HG02571 (cell line): ENCODE data around the gene SPIN2A.
"Not testable (repeated sequence)": the region's sequence is repeated elsewhere in the genome, so short reads cannot be mapped to it uniquely, and the experiment has no call there.

Experiments
- ATAC-seq: cut with Tn5 transposase; IDR thresholded peaks from one replicate; pipeline ENCODE4 v1.9.1; 2021; ENCODE audit warnings: mild to moderate bottlenecking, moderate library complexity; ENCODE audit not compliant: unreplicated experiment

Gene SPIN2A

DNA sequence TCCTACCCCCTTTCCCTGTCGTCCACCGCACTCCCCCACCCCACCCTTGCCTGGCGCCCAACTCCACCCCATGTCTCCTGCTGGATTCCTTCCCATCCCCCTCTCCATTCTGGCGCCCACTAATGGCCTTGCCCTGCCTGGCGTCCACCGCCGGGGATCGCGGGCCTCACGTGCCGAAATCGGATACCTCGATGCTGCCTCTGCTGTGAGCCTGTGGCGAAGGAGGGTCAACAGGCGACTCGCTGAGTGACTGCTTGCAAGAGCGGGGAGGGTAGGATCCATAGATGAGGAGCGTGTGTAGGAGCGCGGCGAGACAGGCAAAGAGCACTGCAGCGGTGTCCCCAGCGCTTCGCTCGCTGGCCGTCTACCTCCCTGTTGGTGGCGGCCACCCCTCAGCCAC, at the start of gene SPIN2A:
SPIN2A (minus strand) TSS at position 325 of the 400 bp plus-strand sequence. CDS start 800 bp downstream, outside the sequence.
- ATAC-seq = not testable (repeated sequence)

DNA sequence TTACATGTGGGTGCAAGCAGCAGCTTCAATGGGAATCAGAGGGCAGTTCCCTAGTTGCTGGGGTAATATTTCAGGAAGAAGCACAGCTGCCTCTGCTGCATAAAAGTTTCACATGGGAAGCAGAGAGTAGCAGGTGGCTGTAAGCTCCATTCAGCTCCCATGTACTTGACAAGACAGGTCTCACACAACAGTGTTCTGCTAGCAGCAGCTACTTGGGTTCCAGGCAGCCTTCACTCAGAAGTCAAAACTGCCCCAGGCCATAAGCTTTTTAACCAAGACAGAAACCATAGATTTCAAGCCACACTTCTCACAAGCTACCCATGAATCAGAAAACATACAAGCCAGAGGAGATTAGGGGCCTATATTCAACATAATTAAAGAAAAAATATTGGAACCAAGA, 41.4 kb upstream of the SPIN2A start:
- ATAC-seq = no peak

GRCh38 chrX:57177070-57177469, 39.9 kb upstream of the SPIN2A start:
- ATAC-seq = no peak

GRCh38 chrX:57172544-57172943, 35.3 kb upstream of the SPIN2A start:
- no peak for ATAC-seq

- no peak for ATAC-seq
These were observed 19.3 kb upstream of the SPIN2A start for GRCh38 chrX:57156397-57157049.

DNA sequence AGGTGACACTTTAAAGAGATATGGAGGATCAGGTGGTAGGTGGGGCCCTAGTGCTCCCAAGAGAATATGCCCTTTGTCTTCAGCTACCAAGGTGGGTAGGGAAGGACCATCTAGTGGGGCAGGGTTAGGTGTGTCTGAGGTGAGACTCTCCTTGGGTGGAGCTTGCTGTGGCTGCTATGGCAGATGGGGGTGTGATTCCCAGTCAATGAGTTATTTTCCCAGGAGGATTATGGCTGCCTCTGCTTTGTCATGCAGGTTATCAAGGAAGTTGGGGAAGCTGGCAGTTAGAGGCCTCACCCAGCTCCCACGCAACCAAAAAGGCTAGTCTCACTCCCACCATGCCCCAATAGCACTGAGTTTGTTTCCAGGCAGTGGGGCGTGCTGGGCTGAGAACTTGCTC, 18.0 kb upstream of the SPIN2A start:
- no peak for ATAC-seq

DNA sequence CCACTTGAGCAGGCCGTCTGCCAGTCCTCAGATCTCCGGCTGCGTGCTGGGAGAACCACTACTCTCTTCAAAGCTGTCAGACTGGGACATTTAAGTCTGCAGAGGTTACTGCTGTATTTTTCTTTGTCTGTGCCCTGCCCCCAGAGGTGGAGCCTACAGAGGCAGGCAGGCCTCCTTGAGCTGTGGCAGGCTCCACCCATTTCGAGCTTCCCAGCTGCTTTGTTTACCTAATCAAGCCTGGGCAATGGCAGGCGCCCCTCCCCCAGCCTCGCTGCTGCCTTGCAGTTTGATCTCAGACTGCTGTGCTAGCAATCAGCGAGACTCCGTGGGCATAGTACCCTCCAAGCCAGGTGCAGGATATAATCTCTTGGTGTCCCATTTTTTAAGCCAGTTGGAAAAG, 15.0 kb upstream of the SPIN2A start:
- not testable (repeated sequence) for ATAC-seq

- no peak for ATAC-seq
These were observed 1.5 kb upstream of the SPIN2A start for GRCh38 chrX:57138674-57139073.

DNA sequence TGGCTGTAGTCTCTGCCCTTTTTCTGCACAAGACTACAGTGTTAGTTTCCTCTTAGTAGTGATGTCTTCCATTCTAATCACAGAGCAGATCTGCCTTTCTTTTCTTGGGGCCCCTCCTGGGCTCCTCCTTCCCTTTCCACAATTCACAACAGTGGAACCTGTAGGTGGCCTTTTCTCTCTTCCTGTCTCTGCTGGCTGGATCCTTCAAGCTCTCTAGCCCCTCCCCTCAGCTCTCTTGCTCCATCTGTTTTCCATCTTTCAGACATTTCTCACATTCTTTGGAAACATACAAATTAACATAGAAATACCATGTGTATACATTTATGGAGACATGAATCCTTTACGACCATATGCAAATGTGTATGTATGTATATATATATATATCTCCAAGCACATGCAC, 304 bp upstream of the SPIN2A start:
- ATAC-seq = no peak

GRCh38 chrX:57136589-57136988, 608 bp downstream of the SPIN2A start:
- not testable (repeated sequence) for ATAC-seq

- ATAC-seq = no peak
These were observed 1.9 kb downstream of the SPIN2A start for GRCh38 chrX:57135287-57135686.

- ATAC-seq = no peak
These were observed 2.5 kb downstream of the SPIN2A start for GRCh38 chrX:57134702-57135101.

- ATAC-seq = no peak
These were observed 3.5 kb downstream of the SPIN2A start for GRCh38 chrX:57133706-57134105.

DNA sequence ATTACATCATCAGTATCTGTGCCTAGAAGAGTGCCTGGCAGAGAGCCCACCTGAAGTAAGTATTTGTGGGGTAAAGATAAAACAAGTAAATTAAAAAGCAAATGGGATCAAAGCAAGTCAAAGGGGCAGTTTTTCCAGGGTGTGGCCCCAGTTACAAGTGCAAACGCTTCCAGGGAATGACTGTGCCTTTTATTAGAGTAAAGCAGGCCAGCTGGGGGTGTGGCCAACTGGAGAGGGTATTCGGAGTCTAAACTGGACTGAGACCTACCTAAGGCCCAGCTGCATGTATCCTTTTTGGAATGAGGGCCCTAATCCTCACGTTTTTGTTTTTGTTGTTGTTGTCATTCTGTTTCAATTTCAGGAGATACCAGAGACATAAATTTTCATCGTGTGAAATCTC, 3.9 kb downstream of the SPIN2A start:
- ATAC-seq = not testable (repeated sequence)

DNA sequence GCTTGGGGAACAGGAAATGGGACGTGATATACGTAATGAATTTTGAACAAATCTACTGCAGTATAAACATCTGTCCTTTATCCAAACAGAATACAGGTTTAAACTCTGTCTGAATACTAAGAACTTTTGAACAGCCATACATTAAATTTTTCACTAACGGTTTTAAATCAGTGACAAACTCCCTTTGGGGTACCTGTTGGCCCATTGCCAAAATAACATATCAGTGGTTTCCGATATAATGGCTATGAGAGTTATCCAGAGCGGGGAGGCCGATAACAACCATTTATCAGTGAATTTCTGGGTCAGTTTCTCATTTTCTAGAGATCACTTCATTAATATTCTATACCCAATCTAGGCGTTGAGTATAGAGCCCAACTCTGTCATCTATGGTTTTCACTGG, 5.2 kb downstream of the SPIN2A start:
- no peak for ATAC-seq

GRCh38 chrX:57121816-57122215, 15.4 kb downstream of the SPIN2A start:
- no peak for ATAC-seq

- peak; percentile 99 for ATAC-seq
These were observed 15.9 kb downstream of the SPIN2A start, which contains the start of gene SPIN2B for GRCh38 chrX:57121162-57121755. Gene SPIN2B (minus strand): TSS chrX:57121548.

DNA sequence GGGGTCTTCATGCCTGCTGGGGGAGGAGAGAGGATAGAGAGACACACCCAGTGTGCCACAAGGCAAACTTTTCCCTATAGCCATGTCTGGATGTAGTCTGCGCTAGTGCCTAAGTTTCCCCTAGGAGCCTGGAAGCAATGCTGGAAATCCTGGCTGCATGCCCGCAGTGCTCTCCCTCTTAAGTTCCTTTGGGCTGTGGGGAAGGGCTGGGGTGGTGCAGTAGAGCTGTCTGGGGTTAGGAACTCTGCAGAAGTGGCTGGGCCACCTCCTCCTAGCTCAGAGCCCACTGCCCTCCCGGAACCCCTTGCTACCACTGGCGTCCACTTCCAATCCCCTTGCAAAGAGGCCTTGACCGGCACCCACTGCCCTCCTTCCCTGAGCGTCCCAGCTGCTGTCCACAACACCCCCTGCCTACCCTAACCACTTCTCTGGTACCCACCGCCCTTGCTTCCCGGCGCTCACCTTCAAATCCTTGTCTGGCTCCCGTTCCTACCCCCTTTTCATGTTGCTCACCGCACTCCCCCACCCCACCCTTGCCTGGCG, 16.5 kb downstream of the SPIN2A start:
- ATAC-seq = not testable (repeated sequence)

DNA sequence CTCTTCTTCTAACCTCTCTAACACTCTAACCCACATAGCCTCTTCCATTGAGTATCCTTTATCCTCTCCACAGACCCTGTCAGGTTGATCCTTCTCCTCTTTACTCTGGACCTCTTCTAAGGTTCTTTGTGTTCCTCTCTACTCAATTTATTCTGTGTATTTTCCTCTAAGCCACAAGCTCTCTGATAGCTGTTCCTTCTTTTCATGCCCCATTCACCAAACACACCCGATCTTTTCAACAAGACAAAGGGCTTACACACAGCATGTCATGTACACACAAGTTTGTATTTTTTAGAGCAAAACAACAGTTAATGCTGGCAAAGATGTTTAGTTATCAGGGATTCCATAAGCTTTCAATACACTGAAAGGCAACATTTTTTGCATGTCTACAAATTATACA, 17.8 kb downstream of the SPIN2A start:
- ATAC-seq = no peak

DNA sequence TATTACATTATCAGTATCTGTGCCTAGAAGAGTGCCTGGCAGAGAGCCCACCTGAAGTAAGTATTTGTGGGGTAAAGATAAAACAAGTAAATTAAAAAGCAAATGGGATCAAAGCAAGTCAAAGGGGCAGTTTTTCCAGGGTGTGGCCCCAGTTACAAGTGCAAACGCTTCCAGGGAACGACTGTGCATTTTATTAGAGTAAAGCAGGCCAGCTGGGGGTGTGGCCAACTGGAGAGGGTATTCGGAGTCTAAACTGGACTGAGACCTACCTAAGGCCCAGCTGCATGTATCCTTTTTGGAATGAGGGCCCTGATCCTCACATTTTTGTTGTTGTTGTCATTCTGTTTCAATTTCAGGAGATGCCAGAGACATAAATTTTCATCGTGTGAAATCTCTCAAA, 19.6 kb downstream of the SPIN2A start:
- ATAC-seq = not testable (repeated sequence)

DNA sequence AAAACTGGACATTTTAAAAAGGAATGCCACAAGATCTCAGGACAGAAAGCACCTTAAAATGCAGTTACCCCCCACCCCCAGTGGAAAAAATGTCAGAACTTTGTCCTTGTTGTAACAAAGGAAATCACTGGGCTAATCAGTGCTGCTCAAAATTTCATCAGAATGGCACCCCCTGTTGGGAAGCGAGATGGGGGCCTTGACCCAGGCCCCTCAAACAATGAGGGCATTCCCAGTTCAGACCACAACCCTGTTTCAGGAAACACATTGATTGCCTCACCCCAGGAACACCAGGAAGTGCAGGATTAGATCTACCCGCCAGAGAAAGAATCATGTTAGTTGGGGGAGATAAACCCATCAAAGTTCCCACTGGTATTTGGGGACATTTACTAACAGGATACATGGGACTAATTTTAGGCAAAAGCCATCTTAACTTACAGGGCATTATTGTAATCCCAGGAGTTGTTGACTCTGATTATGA, 32.2 kb downstream of the SPIN2A start:
- no peak for ATAC-seq

DNA sequence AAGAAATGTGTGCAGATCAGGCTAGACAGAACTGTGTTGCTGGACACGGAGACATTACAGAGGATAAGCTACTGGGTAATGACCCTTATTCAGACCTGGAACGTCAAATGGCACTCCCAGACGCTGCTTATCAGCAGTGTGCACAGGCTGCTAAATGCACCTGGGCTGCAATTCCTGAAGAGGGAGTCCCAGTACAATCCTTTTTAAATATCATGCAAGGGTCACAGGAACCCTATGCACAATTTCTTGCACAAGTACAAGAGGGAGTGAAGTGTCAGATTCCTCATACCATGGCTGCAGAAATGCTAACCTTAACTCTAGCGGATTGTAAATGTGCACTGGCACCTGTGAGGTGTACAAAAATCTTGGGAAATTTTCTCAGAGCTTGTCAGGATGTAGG, 32.8 kb downstream of the SPIN2A start:
- ATAC-seq = no peak
